Measurements from ENCODE around the gene COL4A6.

The COL4A6 gene

DNA sequence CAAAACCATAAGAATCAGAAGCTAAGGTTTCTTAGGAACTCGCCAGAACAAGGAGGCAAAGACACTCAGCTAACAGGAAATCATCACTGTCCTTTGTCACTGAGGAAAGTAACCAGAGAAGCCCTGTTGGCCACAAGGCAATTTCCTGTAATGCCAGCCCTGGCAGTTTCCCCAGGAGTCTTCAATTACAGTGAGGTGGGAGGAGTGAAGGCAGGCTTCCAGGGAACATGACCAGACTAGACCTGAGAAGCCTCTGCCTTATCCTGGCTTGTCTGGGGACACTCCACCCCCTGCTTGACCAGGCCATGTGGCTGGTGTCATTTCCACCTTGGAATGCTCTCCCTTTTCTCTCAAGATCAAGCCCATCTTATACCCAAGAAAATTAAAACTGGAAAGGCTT is 125.3 kb downstream of the COL4A6 start:
- H3K4me3 ChIP-seq (ENCODE audit: insufficient read depth, low read length, poor library complexity, severe bottlenecking), result no peak overlapping the region
- no peaks in the 10 kb centered on the region for H3K27me3 ChIP-seq (ENCODE audit: low read length)
- H2AFZ ChIP-seq (ENCODE audit: low read depth, low read length, severe bottlenecking), result no peak overlapping the region
- no peaks in the 10 kb centered on the region for H3K9me3 ChIP-seq (ENCODE audit: insufficient read depth, low read length)
- no peaks in the 10 kb centered on the region for H4K20me1 ChIP-seq (ENCODE audit: low read depth, low read length)
- no peaks in the 10 kb centered on the region for H3K9me2 ChIP-seq (replicated peaks; ENCODE audit: insufficient read depth, low read length)
- no peaks in the 10 kb centered on the region for H3F3A ChIP-seq (ENCODE audit: insufficient read depth)
- no peak overlapping the region for H3K9ac ChIP-seq (ENCODE audit: low read length)
- H3K4me2 ChIP-seq (ENCODE audit: low read depth, low read length, poor library complexity, severe bottlenecking), result no peak overlapping the region
- H3K79me2 ChIP-seq (ENCODE audit: insufficient read depth, low read length), result no peaks in the 10 kb centered on the region
- no peak for TF ChIP-seq EZH2phosphoT487 (conservative IDR thresholded peaks at IDR 0.05; ENCODE audit: low read length)
- TF ChIP-seq, protein P1, sequence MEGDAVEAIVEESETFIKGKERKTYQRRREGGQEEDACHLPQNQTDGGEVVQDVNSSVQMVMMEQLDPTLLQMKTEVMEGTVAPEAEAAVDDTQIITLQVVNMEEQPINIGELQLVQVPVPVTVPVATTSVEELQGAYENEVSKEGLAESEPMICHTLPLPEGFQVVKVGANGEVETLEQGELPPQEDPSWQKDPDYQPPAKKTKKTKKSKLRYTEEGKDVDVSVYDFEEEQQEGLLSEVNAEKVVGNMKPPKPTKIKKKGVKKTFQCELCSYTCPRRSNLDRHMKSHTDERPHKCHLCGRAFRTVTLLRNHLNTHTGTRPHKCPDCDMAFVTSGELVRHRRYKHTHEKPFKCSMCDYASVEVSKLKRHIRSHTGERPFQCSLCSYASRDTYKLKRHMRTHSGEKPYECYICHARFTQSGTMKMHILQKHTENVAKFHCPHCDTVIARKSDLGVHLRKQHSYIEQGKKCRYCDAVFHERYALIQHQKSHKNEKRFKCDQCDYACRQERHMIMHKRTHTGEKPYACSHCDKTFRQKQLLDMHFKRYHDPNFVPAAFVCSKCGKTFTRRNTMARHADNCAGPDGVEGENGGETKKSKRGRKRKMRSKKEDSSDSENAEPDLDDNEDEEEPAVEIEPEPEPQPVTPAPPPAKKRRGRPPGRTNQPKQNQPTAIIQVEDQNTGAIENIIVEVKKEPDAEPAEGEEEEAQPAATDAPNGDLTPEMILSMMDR (IDR thresholded peaks at IDR 0.05; ENCODE audit: insufficient read depth, low read length, poor library complexity, severe bottlenecking), result no peak
- H3K27ac ChIP-seq (ENCODE audit: low read depth, low read length), result no peak overlapping the region
- H3K36me3 ChIP-seq (ENCODE audit: low read length), result no peaks in the 10 kb centered on the region

DNA sequence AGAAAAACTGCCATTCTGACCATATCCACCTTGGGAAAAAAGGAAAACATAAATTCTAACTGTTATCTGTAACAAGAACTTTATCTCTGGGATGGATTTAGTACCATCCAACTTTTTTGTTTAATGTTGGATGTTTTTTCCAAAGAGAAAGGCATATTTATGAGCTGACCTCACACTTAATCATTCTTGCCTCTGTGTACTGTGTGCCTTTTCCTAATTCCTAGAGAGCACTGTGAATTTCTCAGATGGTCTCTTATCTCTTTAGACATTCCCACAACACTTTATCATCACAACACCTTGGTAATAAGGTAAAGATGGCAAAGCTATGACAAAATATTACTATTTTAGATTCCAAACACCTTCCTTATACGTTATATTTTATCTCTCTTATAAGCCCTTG is 126.2 kb downstream of the COL4A6 start:
- TF ChIP-seq EZH2phosphoT487 (conservative IDR thresholded peaks at IDR 0.05; ENCODE audit: low read length), result no peak
- TF ChIP-seq, protein P1 (IDR thresholded peaks at IDR 0.05; ENCODE audit: insufficient read depth, low read length, poor library complexity, severe bottlenecking), result no peak
- Histone ChIP-seq H3K4me3 (ENCODE audit: insufficient read depth, low read length, poor library complexity, severe bottlenecking) (no peak overlapping the region), H3K27ac (ENCODE audit: low read depth, low read length) (no peak overlapping the region)

DNA sequence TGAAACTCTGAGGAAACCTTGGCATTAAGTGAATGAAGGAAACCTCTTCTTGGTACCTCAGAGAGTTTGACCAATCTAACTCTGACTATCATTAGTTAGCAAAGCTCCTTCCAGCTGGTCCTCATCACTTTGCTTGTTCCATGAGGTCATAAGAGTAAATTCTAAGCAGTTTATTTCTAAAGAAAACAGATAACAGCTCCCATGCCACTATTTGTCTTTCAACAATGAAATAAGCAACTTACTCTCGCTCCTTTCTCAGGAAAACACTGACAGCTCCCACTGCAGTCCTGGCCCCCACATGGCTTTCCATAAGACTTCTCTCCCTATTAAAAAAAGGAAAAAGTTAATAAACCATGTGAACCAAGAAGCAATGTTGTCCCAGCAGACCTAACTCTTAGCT is 127.7 kb downstream of the COL4A6 start:
- Histone ChIP-seq H3K4me2 (ENCODE audit: low read depth, low read length, poor library complexity, severe bottlenecking) (no peak overlapping the region), H2AFZ (ENCODE audit: low read depth, low read length, severe bottlenecking) (no peak overlapping the region), H3K36me3 (ENCODE audit: low read length) (no peaks in the 10 kb centered on the region), H3K27me3 (ENCODE audit: low read length) (no peaks in the 10 kb centered on the region), H4K20me1 (ENCODE audit: low read depth, low read length) (no peaks in the 10 kb centered on the region), H3F3A (ENCODE audit: insufficient read depth) (no peaks in the 10 kb centered on the region), H3K4me3 (ENCODE audit: insufficient read depth, low read length, poor library complexity, severe bottlenecking) (no peak overlapping the region), H3K9me2 (replicated peaks; ENCODE audit: insufficient read depth, low read length) (no peaks in the 10 kb centered on the region), H3K27ac (ENCODE audit: low read depth, low read length) (no peak overlapping the region), H3K9ac (ENCODE audit: low read length) (no peak overlapping the region), H3K9me3 (ENCODE audit: insufficient read depth, low read length) (no peaks in the 10 kb centered on the region), H3K79me2 (ENCODE audit: insufficient read depth, low read length) (no peaks in the 10 kb centered on the region)
- no peak for TF ChIP-seq EZH2phosphoT487 (conservative IDR thresholded peaks at IDR 0.05; ENCODE audit: low read length)
- TF ChIP-seq, protein P1 (IDR thresholded peaks at IDR 0.05; ENCODE audit: insufficient read depth, low read length, poor library complexity, severe bottlenecking), result no peak

More for the DNA sequence above, 126.2 kb downstream of the COL4A6 start:
- H3F3A ChIP-seq (ENCODE audit: insufficient read depth), result no peaks in the 10 kb centered on the region
- H3K79me2 ChIP-seq (ENCODE audit: insufficient read depth, low read length), result no peaks in the 10 kb centered on the region
- H3K9me2 ChIP-seq (replicated peaks; ENCODE audit: insufficient read depth, low read length), result no peaks in the 10 kb centered on the region
- H3K27me3 ChIP-seq (ENCODE audit: low read length), result no peaks in the 10 kb centered on the region
- H3K4me2 ChIP-seq (ENCODE audit: low read depth, low read length, poor library complexity, severe bottlenecking), result no peak overlapping the region
- H3K36me3 ChIP-seq (ENCODE audit: low read length), result no peaks in the 10 kb centered on the region
- no peak overlapping the region for H3K9ac ChIP-seq (ENCODE audit: low read length)
- H4K20me1 ChIP-seq (ENCODE audit: low read depth, low read length), result no peaks in the 10 kb centered on the region
- no peak overlapping the region for H2AFZ ChIP-seq (ENCODE audit: low read depth, low read length, severe bottlenecking)
- H3K9me3 ChIP-seq (ENCODE audit: insufficient read depth, low read length), result no peaks in the 10 kb centered on the region
